ENCODE data around the gene CTIF.

- TF ChIP-seq, protein P1, sequence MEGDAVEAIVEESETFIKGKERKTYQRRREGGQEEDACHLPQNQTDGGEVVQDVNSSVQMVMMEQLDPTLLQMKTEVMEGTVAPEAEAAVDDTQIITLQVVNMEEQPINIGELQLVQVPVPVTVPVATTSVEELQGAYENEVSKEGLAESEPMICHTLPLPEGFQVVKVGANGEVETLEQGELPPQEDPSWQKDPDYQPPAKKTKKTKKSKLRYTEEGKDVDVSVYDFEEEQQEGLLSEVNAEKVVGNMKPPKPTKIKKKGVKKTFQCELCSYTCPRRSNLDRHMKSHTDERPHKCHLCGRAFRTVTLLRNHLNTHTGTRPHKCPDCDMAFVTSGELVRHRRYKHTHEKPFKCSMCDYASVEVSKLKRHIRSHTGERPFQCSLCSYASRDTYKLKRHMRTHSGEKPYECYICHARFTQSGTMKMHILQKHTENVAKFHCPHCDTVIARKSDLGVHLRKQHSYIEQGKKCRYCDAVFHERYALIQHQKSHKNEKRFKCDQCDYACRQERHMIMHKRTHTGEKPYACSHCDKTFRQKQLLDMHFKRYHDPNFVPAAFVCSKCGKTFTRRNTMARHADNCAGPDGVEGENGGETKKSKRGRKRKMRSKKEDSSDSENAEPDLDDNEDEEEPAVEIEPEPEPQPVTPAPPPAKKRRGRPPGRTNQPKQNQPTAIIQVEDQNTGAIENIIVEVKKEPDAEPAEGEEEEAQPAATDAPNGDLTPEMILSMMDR (IDR thresholded peaks at IDR 0.05) = no peak
- TF ChIP-seq POLR2A (IDR thresholded peaks at IDR 0.05) = no peak
Observed at GRCh38 chr18:48894799-48895346, 356.0 kb downstream of the CTIF start.
